Kidney (tissue), 14 donors: ENCODE data around the gene KCNK7. TPM values are rescaled to one million over a fixed set of nuclear protein-coding genes. Genes with fewer than 3 reads are reported as not detected.

Experiments
- DNase-seq, 5 donors: peaks; one replicate each; pipeline ENCODE4 v3.0.0-alpha.2; 2013 to 2020
- FAIRE-seq: peaks from 2 replicates; lab custom pipeline; 2012; peaks lifted over from hg19 to GRCh38; lab: Jason Lieb, UNC
- H3K27ac ChIP-seq, 2 donors: one replicate each; pipeline ENCODE4 v1.7.0; 2013; ENCODE audit warnings: low read depth in 2 of 2, low read length in 2 of 2, inconsistent platforms in 1 of 2
- H3K27me3 ChIP-seq: one replicate; pipeline ENCODE4 v1.7.1; 2013; ENCODE audit warnings: low read length, inconsistent platforms; ENCODE audit not compliant: control insufficient read depth, insufficient read depth
- H3K36me3 ChIP-seq, 3 donors: one replicate each; pipeline versions ENCODE4 v1.7.0 to v1.7.1; 2013; ENCODE audit warnings: low read length in 3 of 3, control low read depth in 1 of 3, inconsistent platforms in 1 of 3; ENCODE audit not compliant: insufficient read depth in 3 of 3, control insufficient read depth in 2 of 3
- H3K4me1 ChIP-seq, 3 donors: one replicate each; pipeline versions ENCODE4 v1.7.0 to v1.7.1; 2013; ENCODE audit warnings: low read length in 3 of 3, inconsistent platforms in 1 of 3, low read depth in 1 of 3; ENCODE audit not compliant: control insufficient read depth in 2 of 3, insufficient read depth in 2 of 3
- H3K4me3 ChIP-seq, 3 donors: one replicate each; pipeline versions ENCODE4 v1.7.0 to v1.8.1; 2013; ENCODE audit warnings: low read length in 3 of 3, control low read depth in 1 of 3, inconsistent platforms in 1 of 3
- H3K9ac ChIP-seq, 3 donors: one replicate each; pipeline versions ENCODE4 v1.7.0 to v1.7.1; 2013; ENCODE audit warnings: low read length in 3 of 3, control low read depth in 1 of 3, inconsistent platforms in 1 of 3
- H3K9me3 ChIP-seq, 3 donors: one replicate each; pipeline versions ENCODE4 v1.7.0 to v1.7.1; 2013; ENCODE audit warnings: low read length in 3 of 3, control low read depth in 1 of 3, inconsistent platforms in 1 of 3; ENCODE audit not compliant: control insufficient read depth in 2 of 3, insufficient read depth in 1 of 3
- intact Hi-C: fragments of 100-400 bp; cut with DNase I; formaldehyde crosslinking; loops from one replicate; pipeline ENCODE4 v1.11.1; 2022
- polyA plus RNA-seq: library from polyadenylated mRNA; stranded (reverse); fragments of 350-450 nt; fragmentation: Illumina TruSeq; extraction: RNeasy Lipid Tissue Mini Kit (QIAGEN cat#74804); gene quantifications from one replicate; pipeline ENCODE4 v1.2.3, GENCODE V29; 2014; ENCODE audit warnings: low read depth, low replicate concordance; ENCODE audit not compliant: insufficient read depth
- total RNA-seq: library from RNA; stranded (reverse); fragmentation: NEBNext Ultra II Directional; extraction: Animal tissue kit (Norgen Biotek cat#: 25700); gene quantifications from one replicate; pipeline ENCODE4 v1.2.1, GENCODE V29; 2021
- TF ChIP-seq, protein P1 (sequence below): IDR thresholded peaks from 3 replicates; pipeline ENCODE4 v1.5.1; 2012; ENCODE audit warnings: mild to moderate bottlenecking, moderate library complexity, borderline replicate concordance; ENCODE audit not compliant: insufficient read depth; ENCODE audit errors: extremely low read depth
- donor health status: control.
- donor health status: control.
- donor health status: control.
- donor health status: control.
- donor health status: control.
- donor health status: DM: yes; HTN: yes; CAD: no.
- donor health status: Normal renal cell carcinoma (clear cell type).

KCNK7 gene
- total and polyA plus RNA-seq, 2 donors from 2014 or later, result 0.25 TPM; not detected in 1

DNA sequence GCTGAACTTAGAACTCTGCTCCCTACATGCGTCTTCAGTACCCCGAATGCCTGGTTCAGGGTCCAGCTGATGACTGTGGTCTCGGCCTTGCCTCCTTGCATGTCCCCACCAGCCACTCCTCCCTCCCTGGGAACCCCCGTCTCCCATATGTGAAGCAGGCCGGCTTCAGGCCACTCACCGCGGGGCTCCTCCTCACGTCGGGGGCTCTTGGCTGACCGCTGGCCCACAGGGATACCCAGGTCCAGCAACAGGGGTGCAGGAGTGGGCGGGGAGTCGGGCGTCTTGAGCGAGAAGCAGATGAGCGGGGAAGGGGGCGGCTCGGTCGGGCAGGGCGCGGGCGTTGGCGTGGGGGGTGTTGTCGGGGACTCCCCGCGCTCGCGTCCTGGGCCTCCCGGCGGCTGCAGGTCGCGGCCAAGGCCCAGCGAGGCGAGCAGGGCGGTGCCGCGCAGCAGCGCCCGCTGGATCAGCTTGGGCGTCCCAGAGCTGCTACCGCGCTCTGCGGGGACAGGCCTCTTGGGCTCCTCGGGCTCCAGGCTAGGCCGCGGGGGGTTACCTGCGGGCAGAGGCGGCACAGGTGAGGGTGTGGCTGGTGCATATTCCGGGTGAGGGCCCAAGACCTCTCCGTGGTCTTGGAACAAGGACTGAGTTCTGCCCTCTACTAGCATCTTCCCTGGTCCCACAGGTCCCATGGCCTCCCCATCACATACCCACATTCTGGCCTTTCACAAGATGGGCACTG, 3.8 kb upstream of the KCNK7 start:
- no peaks in the 10 kb centered on the region for H3K9me3 ChIP-seq
- H3K4me3 ChIP-seq, result no peak overlapping the region
- H3K4me1 ChIP-seq, result no peaks in the 10 kb centered on the region
- intact Hi-C loops, result no loop called here
- peaks cover 2 to 32% (median 5%) of the 10 kb centered on the region in 3 donors for H3K36me3 ChIP-seq
- FAIRE-seq (no peak), DNase-seq (peak in 1 of 5 donors; percentile 75)
- no peaks in the 10 kb centered on the region for H3K27me3 ChIP-seq
- TF ChIP-seq, protein P1, sequence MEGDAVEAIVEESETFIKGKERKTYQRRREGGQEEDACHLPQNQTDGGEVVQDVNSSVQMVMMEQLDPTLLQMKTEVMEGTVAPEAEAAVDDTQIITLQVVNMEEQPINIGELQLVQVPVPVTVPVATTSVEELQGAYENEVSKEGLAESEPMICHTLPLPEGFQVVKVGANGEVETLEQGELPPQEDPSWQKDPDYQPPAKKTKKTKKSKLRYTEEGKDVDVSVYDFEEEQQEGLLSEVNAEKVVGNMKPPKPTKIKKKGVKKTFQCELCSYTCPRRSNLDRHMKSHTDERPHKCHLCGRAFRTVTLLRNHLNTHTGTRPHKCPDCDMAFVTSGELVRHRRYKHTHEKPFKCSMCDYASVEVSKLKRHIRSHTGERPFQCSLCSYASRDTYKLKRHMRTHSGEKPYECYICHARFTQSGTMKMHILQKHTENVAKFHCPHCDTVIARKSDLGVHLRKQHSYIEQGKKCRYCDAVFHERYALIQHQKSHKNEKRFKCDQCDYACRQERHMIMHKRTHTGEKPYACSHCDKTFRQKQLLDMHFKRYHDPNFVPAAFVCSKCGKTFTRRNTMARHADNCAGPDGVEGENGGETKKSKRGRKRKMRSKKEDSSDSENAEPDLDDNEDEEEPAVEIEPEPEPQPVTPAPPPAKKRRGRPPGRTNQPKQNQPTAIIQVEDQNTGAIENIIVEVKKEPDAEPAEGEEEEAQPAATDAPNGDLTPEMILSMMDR, result no peak
- no peak overlapping the region for H3K27ac ChIP-seq
- no peak overlapping the region for H3K9ac ChIP-seq

DNA sequence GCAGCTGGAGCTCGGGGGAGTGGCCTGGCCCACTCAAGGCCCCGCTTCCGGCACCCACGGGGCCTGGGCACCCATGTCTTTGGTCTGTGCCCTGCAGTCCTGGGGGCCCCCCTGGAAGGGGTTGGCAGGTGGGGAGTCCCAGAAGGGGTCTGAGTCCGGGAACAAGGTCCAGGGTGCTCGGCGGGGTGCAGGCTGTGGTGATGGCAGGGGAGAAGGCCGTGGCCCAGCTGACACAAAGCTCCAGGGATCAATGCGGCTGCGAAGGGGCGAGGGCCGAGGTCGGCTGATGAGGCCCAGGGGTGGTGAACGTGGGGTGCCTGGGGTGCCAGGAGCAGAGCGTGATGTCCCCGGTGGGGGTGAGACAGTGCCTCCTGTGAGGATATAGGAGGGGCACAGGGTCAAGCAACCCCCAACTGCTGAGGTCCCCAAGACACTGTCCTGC, 2.7 kb upstream of the KCNK7 start:
- intact Hi-C loops, result no loop called here

DNA sequence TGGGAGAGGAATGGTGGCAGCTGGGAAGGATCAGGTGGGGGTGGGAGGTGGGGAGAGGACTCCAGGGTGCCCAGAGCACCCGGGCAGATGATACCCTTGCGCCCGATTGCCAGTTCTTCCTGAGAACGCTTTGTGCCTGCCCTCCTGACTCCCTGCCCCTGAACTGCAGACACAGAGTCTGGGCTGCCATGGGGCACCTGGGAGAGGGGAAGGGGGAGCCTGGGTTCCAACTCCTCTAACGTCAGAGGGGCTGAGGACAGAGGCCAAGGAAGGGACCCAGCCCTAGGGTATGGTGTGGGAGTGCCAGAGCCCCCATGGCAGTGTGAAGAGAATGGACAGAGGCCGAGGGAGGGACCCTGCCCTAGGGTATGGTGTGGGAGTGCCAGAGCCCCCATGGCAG, 920 bp upstream of the KCNK7 start:
- TF ChIP-seq, protein P1, result no peak
- Histone ChIP-seq H3K4me3 (no peak overlapping the region), H3K9ac (no peak overlapping the region), H3K27ac (no peak overlapping the region), H3K9me3 (no peaks in the 10 kb centered on the region), H3K36me3 (peaks cover 0 to 18% (median 2%) of the 10 kb centered on the region in 3 donors), H3K4me1 (peaks cover 0 to 4% (median 0%) of the 10 kb centered on the region in 3 donors), H3K27me3 (no peaks in the 10 kb centered on the region)
- FAIRE-seq (no peak), DNase-seq (no peak)
- intact Hi-C loops, result no loop called here

More for the DNA sequence above, 2.7 kb upstream of the KCNK7 start:
- no peak overlapping the region for H3K27ac ChIP-seq
- FAIRE-seq, result no peak
- H3K36me3 ChIP-seq, result peaks cover 2 to 24% (median 3%) of the 10 kb centered on the region in 3 donors
- peak in 1 of 5 donors; percentile 45 for DNase-seq
- peaks cover 0 to 4% (median 0%) of the 10 kb centered on the region in 3 donors for H3K4me1 ChIP-seq
- TF ChIP-seq, protein P1, result no peak
- no peak overlapping the region for H3K4me3 ChIP-seq
- no peak overlapping the region for H3K9ac ChIP-seq
- H3K9me3 ChIP-seq, result no peaks in the 10 kb centered on the region
- H3K27me3 ChIP-seq, result no peaks in the 10 kb centered on the region
